Liver (tissue), 9 donors: Measurements from ENCODE around the gene TSHZ2. TPM values are rescaled to one million over a fixed set of nuclear protein-coding genes. Genes with fewer than 3 reads are reported as not detected.
A peak's percentile ranks its signal among the peaks of the same experiment; 100 is the strongest.

Experiments
- DNase-seq: peaks from one replicate; pipeline ENCODE4 v3.0.0-alpha.2; 2017; ENCODE audit warnings: low spot score
- H3K27ac ChIP-seq, 2 donors: one replicate each; pipeline ENCODE4 v1.7.0; 2013; ENCODE audit warnings: inconsistent platforms in 2 of 2, low read length in 2 of 2, control low read depth in 1 of 2, low read depth in 1 of 2, mild to moderate bottlenecking in 1 of 2
- H3K27me3 ChIP-seq, 4 donors: one replicate each; pipeline versions ENCODE4 v1.6.1 to v1.7.0; 2013; ENCODE audit warnings: low read length in 3 of 4, inconsistent platforms in 1 of 4, mild to moderate bottlenecking in 1 of 4, moderate library complexity in 1 of 4; ENCODE audit not compliant: control insufficient read depth in 4 of 4, insufficient read depth in 4 of 4
- H3K36me3 ChIP-seq, 4 donors: one replicate each; pipeline versions ENCODE4 v1.6.1 to v1.7.0; 2013; ENCODE audit warnings: low read length in 3 of 4, mild to moderate bottlenecking in 3 of 4, low read depth in 1 of 4, moderate library complexity in 1 of 4; ENCODE audit not compliant: control insufficient read depth in 4 of 4, insufficient read depth in 3 of 4
- H3K4me1 ChIP-seq, 4 donors: one replicate each; pipeline versions ENCODE4 v1.6.1 to v1.7.0; 2013; ENCODE audit warnings: low read length in 3 of 4, mild to moderate bottlenecking in 3 of 4, moderate library complexity in 1 of 4; ENCODE audit not compliant: control insufficient read depth in 4 of 4, insufficient read depth in 4 of 4
- H3K4me3 ChIP-seq, 3 donors: one replicate each; pipeline versions ENCODE4 v1.6.1 to v1.7.0; 2013; ENCODE audit warnings: low read length in 3 of 3, control low read depth in 1 of 3, low read depth in 1 of 3, mild to moderate bottlenecking in 1 of 3
- H3K9ac ChIP-seq, 2 donors: one replicate each; pipeline ENCODE4 v1.7.0; 2013; ENCODE audit warnings: low read length in 2 of 2, mild to moderate bottlenecking in 2 of 2, moderate library complexity in 2 of 2, control low read depth in 1 of 2, low read depth in 1 of 2
- H3K9me3 ChIP-seq, 4 donors: one replicate each; pipeline versions ENCODE4 v1.6.1 to v1.7.0; 2013; ENCODE audit warnings: low read length in 3 of 4; ENCODE audit not compliant: control insufficient read depth in 4 of 4
- ATF3 ChIP-seq: IDR thresholded peaks from 2 replicates; pipeline ENCODE4 v1.6.1; 2016; ENCODE audit warnings: antibody characterized with exemption
- CTCF ChIP-seq: fragments of 150-350 bp; IDR thresholded peaks from 2 replicates; pipeline ENCODE4 v1.5.1; 2017; ENCODE audit warnings: improper control_type of control experiment, low read depth, low read length; ENCODE audit not compliant: missing input control
- EGR1 ChIP-seq, 2 donors: IDR thresholded peaks; 2 replicates each; pipeline ENCODE4 v1.6.1; 2016 to 2018; ENCODE audit warnings: antibody characterized with exemption in 2 of 2, low read depth in 2 of 2
- FOXA1 ChIP-seq: IDR thresholded peaks from 2 replicates; pipeline ENCODE4 v1.6.1; 2016; ENCODE audit warnings: antibody characterized with exemption
- FOXA2 ChIP-seq: IDR thresholded peaks from 2 replicates; pipeline ENCODE4 v1.6.1; 2016; ENCODE audit warnings: antibody characterized with exemption
- GABPA ChIP-seq, 2 donors: IDR thresholded peaks in 1 of 2; conservative IDR thresholded peaks in 1 of 2; 2 replicates each; pipeline ENCODE4 v1.6.1; 2016; ENCODE audit warnings: antibody characterized with exemption in 2 of 2, mild to moderate bottlenecking in 1 of 2, moderate library complexity in 1 of 2
- HNF4A ChIP-seq, 2 donors: conservative IDR thresholded peaks; 2 replicates each; pipeline ENCODE4 v1.6.1; 2016; ENCODE audit warnings: antibody characterized with exemption in 2 of 2, mild to moderate bottlenecking in 2 of 2
- HNF4G ChIP-seq: IDR thresholded peaks from 2 replicates; pipeline ENCODE4 v1.6.1; 2016; ENCODE audit warnings: antibody characterized with exemption
- JUND ChIP-seq, 2 donors: IDR thresholded peaks; 2 replicates each; pipeline ENCODE4 v1.6.1; 2016; ENCODE audit warnings: antibody characterized with exemption in 2 of 2
- NR2F2 ChIP-seq: IDR thresholded peaks from 2 replicates; pipeline ENCODE4 v1.6.1; 2016; ENCODE audit warnings: antibody characterized with exemption
- RAD21 ChIP-seq, 2 donors: IDR thresholded peaks; 2 replicates each; pipeline ENCODE4 v1.6.1; 2016; ENCODE audit warnings: antibody characterized with exemption in 2 of 2, mild to moderate bottlenecking in 2 of 2
- RXRA ChIP-seq, 2 donors: IDR thresholded peaks; 2 replicates each; pipeline ENCODE4 v1.6.1; 2017 to 2018; ENCODE audit warnings: antibody characterized with exemption in 2 of 2, mild to moderate bottlenecking in 1 of 2
- SP1 ChIP-seq: IDR thresholded peaks from 2 replicates; pipeline ENCODE4 v1.6.1; 2018; ENCODE audit warnings: antibody characterized with exemption, mild to moderate bottlenecking
- TAF1 ChIP-seq: conservative IDR thresholded peaks from 2 replicates; pipeline ENCODE4 v1.6.1; 2016; ENCODE audit warnings: antibody characterized with exemption, mild to moderate bottlenecking
- ZBTB33 ChIP-seq: IDR thresholded peaks from 2 replicates; pipeline ENCODE4 v1.6.1; 2016; ENCODE audit warnings: antibody characterized with exemption
- WGBS: extraction: QIAGEN DNeasy Blood & Tissue Kit; methylation state at CpG from one replicate; pipeline ENCODE4 v1.1.7; 2013; 5-methylcytosine and 5-hydroxymethylcytosine counted together
- polyA plus RNA-seq, 2 donors: library from polyadenylated mRNA; stranded (reverse) in 1 of 2; unstranded in 1 of 2; fragments of 200-250 nt in 1 of 2; fragments of >200 nt in 1 of 2; fragmentation: Nextera tagmentation in 1 of 2; extraction: Ambion mirVana in 1 of 2; gene quantifications; one replicate each; pipeline versions ENCODE4 v1.2.1 to v1.2.3, GENCODE V29; 2013 to 2015
- total RNA-seq, 2 donors: library from RNA; depleted of rRNA; stranded (reverse); fragments of >200 nt; gene quantifications; one replicate each; pipeline ENCODE4 v1.2.3, GENCODE V29; 2014
- TF ChIP-seq, protein P1 (sequence below): IDR thresholded peaks from 2 replicates; pipeline ENCODE4 v1.6.1; 2016; ENCODE audit warnings: antibody characterized with exemption, mild to moderate bottlenecking
- TF ChIP-seq, protein P2 (sequence below): IDR thresholded peaks from 2 replicates; pipeline ENCODE4 v1.6.1; 2016; ENCODE audit warnings: antibody characterized with exemption
- donor health status: healthy.
- donor health status: healthy.
- donor health status: healthy.
- donor health status: healthy.
- donor health status: healthy.

The TSHZ2 gene
- total and polyA plus RNA-seq, 4 donors = 2.9 to 11.3 (median 7.8) TPM

DNA sequence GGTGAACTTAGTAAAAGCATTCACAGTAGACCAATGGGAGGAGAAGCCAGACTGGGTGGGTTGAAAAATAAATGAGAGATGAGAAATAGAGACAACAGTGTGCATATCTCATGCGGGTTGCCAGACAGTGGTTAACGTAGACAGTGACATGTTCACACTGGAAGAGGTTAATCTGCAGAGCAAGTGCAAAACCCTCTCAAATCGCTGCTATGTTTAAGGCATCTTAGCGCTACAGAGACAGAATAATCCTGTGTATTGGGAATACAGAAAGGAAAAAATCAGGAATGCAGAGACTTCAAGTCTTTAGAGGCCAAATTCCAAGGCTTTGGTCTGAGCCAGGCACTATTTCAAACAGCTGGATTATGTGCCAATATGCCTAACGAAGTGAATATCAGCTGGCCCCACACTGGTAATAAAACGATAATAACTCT, 107.1 kb downstream of the TSHZ2 start:
- no peaks in the 10 kb centered on the region for H3K9me3 ChIP-seq
- no peak overlapping the region for H3K9ac ChIP-seq
- H3K27me3 ChIP-seq = no peaks in the 10 kb centered on the region
- no peak for DNase-seq
- TF ChIP-seq SP1 (no peak), HNF4G (no peak), FOXA1 (no peak)
- H3K36me3 ChIP-seq = no peaks in the 10 kb centered on the region
- H3K27ac ChIP-seq = peak overlapping the region; percentile 88 to 96
- WGBS = 56% methylated on average over 6 of the region's 6 CpGs
- no peak overlapping the region for H3K4me3 ChIP-seq
- peaks cover 11 to 26% (median 20%) of the 10 kb centered on the region in 4 donors for H3K4me1 ChIP-seq

- Histone ChIP-seq H3K27me3 (no peaks in the 10 kb centered on the region), H3K9me3 (no peaks in the 10 kb centered on the region), H3K27ac (peak overlapping the region; percentile 88 to 96), H3K36me3 (no peaks in the 10 kb centered on the region), H3K9ac (no peak overlapping the region), H3K4me3 (no peak overlapping the region), H3K4me1 (peaks cover 11 to 26% (median 20%) of the 10 kb centered on the region in 4 donors)
- TF ChIP-seq CTCF (no peak), NR2F2 (no peak), FOXA2 (no peak), RXRA (IDR thresholded peaks at IDR 0.05) (peak; percentile 14 to 47), JUND (IDR thresholded peaks at IDR 0.05) (no peak), EGR1 (IDR thresholded peaks at IDR 0.05; ENCODE audit: low read depth in 2 of 2) (no peak), GABPA (IDR thresholded peaks at IDR 0.05 in 1 of 2, conservative IDR thresholded peaks at IDR 0.05 in 1 of 2) (no peak), HNF4G (no peak), SP1 (no peak), TAF1 (no peak), HNF4A (conservative IDR thresholded peaks at IDR 0.05) (peak in 1 of 2 donors; percentile 19), FOXA1 (no peak), RAD21 (IDR thresholded peaks at IDR 0.05) (no peak), ATF3 (no peak), ZBTB33 (no peak)
- TF ChIP-seq, protein P1, sequence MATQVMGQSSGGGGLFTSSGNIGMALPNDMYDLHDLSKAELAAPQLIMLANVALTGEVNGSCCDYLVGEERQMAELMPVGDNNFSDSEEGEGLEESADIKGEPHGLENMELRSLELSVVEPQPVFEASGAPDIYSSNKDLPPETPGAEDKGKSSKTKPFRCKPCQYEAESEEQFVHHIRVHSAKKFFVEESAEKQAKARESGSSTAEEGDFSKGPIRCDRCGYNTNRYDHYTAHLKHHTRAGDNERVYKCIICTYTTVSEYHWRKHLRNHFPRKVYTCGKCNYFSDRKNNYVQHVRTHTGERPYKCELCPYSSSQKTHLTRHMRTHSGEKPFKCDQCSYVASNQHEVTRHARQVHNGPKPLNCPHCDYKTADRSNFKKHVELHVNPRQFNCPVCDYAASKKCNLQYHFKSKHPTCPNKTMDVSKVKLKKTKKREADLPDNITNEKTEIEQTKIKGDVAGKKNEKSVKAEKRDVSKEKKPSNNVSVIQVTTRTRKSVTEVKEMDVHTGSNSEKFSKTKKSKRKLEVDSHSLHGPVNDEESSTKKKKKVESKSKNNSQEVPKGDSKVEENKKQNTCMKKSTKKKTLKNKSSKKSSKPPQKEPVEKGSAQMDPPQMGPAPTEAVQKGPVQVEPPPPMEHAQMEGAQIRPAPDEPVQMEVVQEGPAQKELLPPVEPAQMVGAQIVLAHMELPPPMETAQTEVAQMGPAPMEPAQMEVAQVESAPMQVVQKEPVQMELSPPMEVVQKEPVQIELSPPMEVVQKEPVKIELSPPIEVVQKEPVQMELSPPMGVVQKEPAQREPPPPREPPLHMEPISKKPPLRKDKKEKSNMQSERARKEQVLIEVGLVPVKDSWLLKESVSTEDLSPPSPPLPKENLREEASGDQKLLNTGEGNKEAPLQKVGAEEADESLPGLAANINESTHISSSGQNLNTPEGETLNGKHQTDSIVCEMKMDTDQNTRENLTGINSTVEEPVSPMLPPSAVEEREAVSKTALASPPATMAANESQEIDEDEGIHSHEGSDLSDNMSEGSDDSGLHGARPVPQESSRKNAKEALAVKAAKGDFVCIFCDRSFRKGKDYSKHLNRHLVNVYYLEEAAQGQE = no peak
- TF ChIP-seq, protein P2, sequence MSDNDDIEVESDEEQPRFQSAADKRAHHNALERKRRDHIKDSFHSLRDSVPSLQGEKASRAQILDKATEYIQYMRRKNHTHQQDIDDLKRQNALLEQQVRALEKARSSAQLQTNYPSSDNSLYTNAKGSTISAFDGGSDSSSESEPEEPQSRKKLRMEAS = no peak
- WGBS = 83% methylated on average over 10 of the region's 10 CpGs
- DNase-seq = no peak
Measured at GRCh38 chr20:53079828-53080686, 107.9 kb downstream of the TSHZ2 start.
